HCEC 1CT (cell line): ENCODE data around the gene MYMK.

ENCODE experiments used
- DNase-seq: peaks from one replicate; pipeline ENCODE4 v3.0.0-alpha.2; 2017

MYMK gene

GRCh38 chr9:133496861-133497842, 27.6 kb downstream of the MYMK start:
- no peak for DNase-seq

DNA sequence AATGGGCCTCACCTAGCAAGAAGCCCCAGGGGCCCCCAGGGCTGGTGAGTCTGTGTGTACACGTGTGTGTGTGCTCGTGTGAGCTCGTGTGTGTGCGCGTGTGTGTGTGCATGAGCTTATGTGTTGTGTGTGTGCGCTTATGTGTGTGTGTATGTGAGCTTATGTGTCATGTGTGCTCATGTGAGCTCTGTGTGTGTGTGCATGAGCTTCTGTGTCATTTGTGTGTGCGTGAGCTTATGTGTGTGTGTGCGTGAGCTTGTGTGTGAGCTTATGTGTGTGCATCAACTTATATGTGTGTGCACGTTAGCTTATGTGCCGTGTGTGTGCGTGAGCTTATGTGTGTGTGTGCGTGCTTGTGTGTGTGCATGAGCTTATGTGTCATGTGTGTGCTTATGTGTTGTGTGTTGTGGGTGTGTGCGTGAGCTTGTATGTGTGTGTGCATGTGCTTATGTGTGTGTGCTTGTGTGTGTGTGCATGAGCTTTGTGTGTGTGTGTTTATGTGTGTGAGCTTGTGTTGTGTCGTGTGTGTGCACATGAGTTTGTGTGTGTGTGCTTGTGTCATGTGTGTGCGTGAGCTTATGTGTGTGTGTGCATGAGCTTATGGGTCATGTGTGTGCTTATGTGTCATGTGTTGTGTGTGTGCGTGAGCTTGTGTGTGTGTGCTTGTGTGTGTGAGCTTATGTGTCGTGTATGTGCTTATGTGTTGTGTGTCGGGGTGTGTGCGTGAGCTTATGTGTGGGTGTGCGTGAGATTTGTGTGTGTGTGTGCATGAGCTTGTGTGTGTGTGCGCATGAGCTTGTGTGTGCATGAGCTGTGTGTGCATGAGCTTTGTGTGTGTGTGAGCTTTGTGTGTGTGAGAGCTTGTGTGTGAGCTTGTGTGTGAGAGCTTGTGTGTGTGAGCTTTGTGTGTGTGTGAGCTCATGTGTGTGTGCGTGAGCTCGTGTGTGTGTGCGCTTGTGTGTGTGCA, 29.1 kb downstream of the MYMK start:
- no peak for DNase-seq

DNA sequence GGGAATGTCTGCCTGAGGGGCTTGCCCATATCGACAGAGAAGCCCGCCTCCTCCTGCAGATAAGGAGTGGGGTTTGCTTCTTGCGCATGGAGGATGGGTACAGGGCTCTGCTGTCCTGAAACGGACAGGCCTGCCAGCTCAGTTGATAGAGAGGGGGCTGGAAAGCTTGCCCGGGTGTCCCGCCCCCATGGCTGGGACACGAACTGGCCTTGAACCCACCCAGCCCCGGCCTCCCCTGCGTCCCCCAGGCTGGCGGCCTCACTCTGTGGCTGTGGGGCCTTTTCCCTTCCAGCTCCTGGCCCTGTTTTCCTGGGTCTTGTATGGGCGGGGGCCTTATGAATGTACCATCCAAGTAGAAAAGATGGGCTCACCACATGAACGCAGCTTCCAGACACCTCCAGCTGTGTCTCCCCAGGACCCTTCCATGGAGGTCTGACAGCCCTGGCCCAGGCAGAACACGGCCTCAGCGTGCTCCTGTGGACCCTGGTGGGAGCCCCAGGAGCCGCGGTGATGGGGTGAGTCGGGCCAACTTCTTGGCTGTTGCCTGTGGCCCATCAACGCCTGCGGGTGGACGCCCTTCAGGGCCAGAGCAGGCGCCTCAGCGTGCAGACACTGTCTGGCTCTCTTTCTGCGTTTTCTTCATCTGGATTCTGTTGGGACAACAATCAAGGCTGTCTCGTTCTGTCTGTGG, 30.0 kb downstream of the MYMK start:
- DNase-seq = no peak

DNA sequence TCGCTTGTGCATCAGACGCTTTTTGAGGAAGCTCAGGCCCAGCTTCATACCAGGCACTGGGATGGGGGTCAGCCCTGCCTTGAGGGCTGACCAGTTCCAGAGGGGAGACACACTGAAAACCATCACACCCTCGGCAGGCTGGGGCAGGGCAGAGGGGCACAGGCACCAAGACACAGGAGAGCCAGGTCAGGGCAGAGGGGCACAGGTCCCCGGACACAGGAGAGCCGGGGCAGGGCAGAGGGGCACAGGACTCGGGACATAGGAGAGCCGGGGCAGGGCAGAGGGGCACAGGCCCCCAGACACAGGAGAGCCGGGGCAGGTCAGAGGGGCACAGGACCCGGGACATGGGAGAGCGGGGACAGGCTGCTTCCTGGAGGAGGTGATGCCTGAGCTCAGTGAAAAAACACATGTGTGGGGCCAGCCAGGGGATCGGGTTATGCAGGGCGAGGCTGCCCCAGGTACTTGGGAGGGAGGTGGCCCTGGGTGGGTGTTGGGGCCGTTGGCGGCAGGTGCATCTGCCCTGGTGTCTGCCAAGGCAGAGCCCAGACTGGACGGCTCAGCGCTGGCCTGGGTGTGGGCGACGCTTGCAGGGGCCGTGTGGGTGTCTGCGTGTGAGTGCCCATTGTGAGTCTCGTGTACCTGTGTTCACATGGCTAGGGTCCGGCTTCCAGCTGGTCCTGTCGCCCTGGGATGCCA, 30.8 kb downstream of the MYMK start:
- no peak for DNase-seq

GRCh38 chr9:133493428-133493827, 31.3 kb downstream of the MYMK start:
- DNase-seq = no peak

GRCh38 chr9:133492061-133493021, 32.4 kb downstream of the MYMK start:
- no peak for DNase-seq

DNA sequence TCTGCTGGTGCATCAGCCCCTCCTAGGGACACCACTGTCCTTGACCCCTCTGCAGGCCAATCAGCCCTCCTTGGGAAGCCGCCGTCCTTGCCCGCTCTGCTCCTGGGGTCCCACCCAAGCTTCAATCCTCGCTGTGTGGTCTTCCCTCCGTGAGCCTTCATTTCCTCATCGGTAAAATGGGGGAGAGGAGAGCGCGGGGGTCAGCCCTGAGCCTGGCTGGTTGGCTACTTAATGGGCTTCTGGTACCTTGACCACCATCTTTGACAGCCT, 33.2 kb downstream of the MYMK start:
- no peak for DNase-seq

DNA sequence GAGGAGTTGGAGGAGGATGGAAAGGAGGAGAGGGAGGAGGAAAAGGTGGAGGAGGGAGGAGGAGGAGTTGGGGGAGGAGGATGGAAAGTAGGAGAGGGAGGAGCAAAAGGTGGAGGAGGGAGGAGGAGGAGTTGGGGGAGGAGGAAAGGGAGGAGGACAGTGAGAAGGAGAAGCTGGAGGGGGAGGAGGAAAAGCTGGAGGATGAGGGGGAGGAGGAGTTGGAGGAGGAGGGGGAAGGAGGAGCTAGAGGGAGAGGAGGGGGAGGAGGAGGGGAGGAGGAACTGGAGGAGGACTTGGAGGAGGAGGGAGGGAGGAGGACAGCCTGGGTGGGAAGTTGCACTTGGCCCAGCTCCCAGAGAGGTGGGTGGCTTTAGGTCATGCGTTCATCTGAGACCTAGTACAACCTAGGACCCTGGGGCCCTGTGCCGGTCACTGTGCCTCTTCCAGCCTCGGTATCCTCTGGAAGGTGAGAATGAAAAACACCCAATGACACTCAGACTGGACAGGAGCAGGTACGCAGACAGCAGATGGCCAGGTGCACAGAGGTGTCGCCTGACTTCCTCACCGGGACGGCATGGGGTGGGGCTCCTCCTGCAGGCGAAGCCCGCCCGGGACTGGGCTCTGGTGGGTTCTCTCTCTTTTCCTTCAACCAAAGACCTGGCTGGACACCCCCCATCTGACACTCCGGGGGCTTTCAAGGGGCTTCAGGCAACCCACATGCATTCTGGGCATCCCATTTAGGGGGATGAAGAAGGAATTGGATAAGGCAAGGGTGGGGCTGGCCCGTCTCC, 33.7 kb downstream of the MYMK start:
- DNase-seq = no peak

DNA sequence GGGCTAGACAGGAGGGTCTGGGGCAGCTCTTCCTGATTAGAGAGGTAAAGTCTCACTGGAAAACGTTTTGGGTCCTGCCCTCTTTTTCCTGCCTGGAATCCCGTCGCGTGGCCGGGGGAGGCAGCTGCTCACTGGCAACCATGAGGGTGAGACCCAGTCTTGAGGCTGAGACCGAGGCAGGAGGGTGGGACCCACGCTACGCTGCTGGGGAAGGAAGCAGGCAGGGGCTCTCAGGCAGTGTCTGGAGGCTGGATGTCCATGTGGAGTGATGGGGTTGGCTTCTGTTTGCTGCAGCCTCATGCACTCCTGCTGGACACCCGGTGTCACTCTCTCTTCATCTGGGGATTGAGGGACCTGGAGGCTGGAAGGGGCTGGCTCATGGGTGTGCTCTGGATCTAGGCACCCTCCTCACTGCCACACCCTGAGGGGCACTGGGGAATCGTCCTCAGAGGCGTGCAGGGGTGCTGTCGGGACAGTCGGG, 34.5 kb downstream of the MYMK start:
- no peak for DNase-seq

DNA sequence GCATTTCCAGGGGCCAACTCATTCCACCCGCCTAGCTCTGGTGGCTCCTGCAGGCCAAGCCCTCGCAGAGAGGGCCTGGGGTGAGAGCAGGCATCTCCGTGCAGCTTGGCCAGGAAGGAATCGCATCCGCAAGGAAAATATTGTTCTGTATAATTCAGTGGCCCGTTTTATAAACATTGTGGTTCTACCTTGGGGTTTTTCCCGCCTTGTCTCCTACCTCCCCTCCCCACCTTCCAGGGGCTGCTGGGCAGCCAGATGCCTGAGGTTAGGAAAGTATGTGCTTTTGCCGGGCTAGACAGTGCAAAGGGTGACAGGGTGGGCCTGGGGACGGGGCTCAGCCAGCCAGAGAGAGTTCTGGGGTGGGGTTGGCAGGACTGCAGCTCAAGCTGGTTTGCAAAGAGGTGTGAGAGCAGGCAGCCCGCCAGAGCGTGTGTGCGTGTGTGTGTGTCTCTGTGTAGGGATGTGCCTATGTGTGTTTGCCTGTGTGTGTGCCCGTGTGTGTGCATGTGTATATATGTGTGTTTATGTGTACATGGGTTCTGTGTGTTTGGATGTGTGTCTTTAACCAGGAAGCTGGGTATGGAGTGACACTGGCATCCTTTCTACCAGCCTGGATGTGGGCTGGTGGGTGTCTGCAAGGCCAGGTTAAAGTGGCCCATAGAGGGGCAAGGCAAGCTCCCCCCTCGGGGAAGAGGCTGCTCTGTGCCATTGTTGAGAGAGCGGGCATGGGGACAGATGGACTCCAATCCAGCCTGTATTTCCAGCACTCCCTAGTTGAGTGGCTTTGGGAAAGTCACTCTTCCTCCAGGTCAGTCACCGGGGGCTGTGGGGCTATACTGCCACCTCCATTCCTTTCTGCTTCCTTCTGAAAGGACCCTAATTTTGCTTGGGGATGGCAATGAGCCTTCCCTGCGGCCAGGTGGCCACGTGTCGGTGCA, 35.2 kb downstream of the MYMK start:
- no peak for DNase-seq

DNA sequence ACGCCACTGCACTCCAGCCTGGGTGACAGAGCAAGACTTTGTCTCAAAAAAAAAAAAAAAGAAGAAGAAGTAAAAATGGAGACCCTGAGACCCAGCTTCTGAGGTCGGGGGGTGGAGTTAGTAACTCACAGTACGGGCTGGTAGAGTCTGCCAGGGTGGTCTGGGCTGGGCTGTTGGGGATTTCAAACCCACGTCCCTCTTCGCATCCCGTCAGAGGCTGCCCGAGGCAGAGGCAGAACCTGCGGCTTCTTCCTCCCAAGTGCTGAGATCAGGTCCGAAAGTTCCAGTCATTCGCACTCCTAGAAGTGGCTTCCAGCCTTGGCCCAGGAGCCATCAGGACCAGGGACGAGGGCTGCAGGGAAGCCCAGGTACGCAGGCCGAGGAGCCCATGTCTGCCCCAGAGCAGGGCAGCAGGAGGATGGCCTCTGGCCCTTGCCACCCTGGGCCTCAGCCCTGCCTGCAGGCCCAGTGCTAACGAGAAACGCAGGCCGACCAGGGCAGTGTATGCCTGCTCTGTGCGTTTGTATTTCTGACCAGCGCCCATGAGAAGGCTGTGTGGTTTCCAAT, 36.0 kb downstream of the MYMK start:
- no peak for DNase-seq

DNA sequence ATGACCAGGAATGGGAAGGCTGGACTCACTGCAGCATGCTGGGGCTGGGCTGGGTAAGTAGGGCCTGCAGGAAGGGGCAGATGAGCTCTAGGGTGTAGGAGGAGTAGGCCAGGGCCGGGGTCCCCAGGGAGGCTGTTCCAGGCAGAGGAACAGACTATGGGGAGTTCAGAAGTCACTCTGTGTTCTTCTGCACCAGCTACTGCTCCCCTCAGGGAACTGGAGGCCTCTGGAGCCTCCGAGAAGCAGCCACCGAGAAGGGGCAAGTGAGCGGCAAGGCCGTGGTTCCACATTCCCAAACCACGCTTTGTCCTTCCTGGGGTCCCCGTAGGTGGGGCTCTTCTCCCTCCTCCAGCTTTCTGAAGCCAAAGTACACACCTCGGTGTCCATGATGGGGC, 37.4 kb downstream of the MYMK start:
- DNase-seq = no peak

DNA sequence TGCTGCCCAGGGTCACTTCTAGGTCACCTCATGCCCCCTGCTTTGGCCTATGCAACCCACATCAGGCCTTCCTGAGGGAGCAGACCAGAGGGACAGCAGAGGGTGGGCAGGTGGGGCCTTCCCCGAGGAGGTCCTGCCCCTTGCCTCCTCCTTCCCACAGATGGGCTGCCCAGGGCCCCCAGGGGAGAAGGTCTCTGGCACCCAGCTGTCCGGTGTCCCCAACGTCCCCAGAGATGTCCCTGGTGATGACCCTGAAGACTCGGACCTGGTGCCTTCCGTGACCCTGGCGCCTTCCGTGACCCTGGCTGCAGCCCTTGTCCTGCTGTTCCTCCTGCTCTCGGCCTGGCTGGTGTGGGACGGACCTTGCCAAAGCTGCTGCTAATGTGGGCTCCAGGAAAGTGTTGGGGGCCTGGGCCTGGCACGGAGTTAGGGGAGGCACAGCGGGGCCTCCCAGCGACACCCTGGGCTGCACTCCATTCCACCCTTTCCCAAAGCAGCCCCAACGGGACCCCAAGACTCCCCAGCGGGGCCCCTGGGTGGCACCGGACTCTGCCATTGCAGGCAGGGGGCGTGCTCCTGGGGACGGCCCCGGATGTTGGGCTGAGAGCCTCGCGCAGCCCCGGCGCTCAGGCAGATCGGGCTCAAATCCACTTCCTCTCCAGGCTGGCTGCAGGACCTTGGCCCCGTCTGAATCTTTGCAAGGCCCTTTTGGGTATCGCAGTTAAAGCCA, 39.1 kb downstream of the MYMK start:
- no peak for DNase-seq

- no peak for DNase-seq
Measured at GRCh38 chr9:133484671-133485437, 39.9 kb downstream of the MYMK start.

- no peak for DNase-seq
Measured at GRCh38 chr9:133483611-133484010, 41.1 kb downstream of the MYMK start.

GRCh38 chr9:133478851-133479711, 45.7 kb downstream of the MYMK start, which contains the start of gene SLC2A6:
Gene SLC2A6 (minus strand): TSS chr9:133479099. CDS start chr9:133479059, 40 bp downstream.
- peak; percentile 78 for DNase-seq
